Uterus (tissue), 4 donors: ENCODE measurements around the gene SPAG8. TPM values are rescaled to one million over a fixed set of nuclear protein-coding genes. Genes with fewer than 3 reads are reported as not detected.
A peak's percentile ranks its signal among the peaks of the same experiment; 100 is the strongest.

Experiments
- DNase-seq, 2 donors: peaks; one replicate each; pipeline ENCODE4 v3.0.0-alpha.2; 2019 to 2020
- H3K27ac ChIP-seq, 2 donors: fragments of 200-600 bp; sonication (generic); 1 replicate in 1 of 2; 2 replicates in 1 of 2; pipeline ENCODE4 v1.5.1; 2016 to 2018
- H3K27me3 ChIP-seq, 2 donors: fragments of 200-600 bp; sonication (generic); one replicate each; pipeline ENCODE4 v1.5.1; 2018 to 2019; ENCODE audit warnings: control low read depth in 1 of 2
- H3K36me3 ChIP-seq, 2 donors: fragments of 200-600 bp; sonication (generic); one replicate each; pipeline ENCODE4 v1.5.1; 2019; ENCODE audit warnings: control low read depth in 1 of 2
- H3K4me1 ChIP-seq, 2 donors: fragments of 200-600 bp; sonication (generic); one replicate each; pipeline ENCODE4 v1.5.1; 2018 to 2019; ENCODE audit warnings: control low read depth in 1 of 2
- H3K4me3 ChIP-seq, 2 donors: fragments of 200-600 bp; sonication (generic); 1 replicate in 1 of 2; 2 replicates in 1 of 2; pipeline ENCODE4 v1.5.1; 2018 to 2019; ENCODE audit warnings: mild to moderate bottlenecking in 1 of 2
- H3K9me3 ChIP-seq, 2 donors: fragments of 200-600 bp; sonication (generic); one replicate each; pipeline ENCODE4 v1.5.1; 2019; ENCODE audit warnings: control low read depth in 1 of 2
- POLR2A ChIP-seq, 2 donors: fragments of 450-650 bp; IDR thresholded peaks; one replicate each; pipeline ENCODE4 v1.6.1; 2016; ENCODE audit warnings: antibody characterized with exemption in 2 of 2, mild to moderate bottlenecking in 1 of 2, moderate library complexity in 1 of 2
- intact Hi-C: fragments of 100-400 bp; cut with DNase I; formaldehyde crosslinking; loops from one replicate; pipeline ENCODE4 v1.15.1; 2023; ENCODE audit warnings: low total_unique reads
- total RNA-seq, 4 donors: library from RNA; depleted of rRNA in 3 of 4; stranded (reverse); fragments of >200 nt in 3 of 4; gene quantifications; one replicate each; pipeline versions ENCODE4 v1.1.0 to v1.2.4, GENCODE V29; 2014 to 2023
- TF ChIP-seq, protein P1 (sequence below), 4 experiments: fragments of 200-600 bp in 2 of 4; fragments of 450-650 bp in 2 of 4; sonication (generic) in 2 of 4; IDR thresholded peaks; one replicate each; pipeline ENCODE4 v1.5.1; 2016 to 2019; ENCODE audit warnings: antibody characterized with exemption in 4 of 4, mild to moderate bottlenecking in 2 of 4, moderate library complexity in 1 of 4
- donor health status: DM: yes; HTN: yes; CAD: no.

Gene SPAG8
- total RNA-seq, 4 donors from 2014 or later = 0.26 to 6.0 (median 4.0) TPM; not detected in 1

DNA sequence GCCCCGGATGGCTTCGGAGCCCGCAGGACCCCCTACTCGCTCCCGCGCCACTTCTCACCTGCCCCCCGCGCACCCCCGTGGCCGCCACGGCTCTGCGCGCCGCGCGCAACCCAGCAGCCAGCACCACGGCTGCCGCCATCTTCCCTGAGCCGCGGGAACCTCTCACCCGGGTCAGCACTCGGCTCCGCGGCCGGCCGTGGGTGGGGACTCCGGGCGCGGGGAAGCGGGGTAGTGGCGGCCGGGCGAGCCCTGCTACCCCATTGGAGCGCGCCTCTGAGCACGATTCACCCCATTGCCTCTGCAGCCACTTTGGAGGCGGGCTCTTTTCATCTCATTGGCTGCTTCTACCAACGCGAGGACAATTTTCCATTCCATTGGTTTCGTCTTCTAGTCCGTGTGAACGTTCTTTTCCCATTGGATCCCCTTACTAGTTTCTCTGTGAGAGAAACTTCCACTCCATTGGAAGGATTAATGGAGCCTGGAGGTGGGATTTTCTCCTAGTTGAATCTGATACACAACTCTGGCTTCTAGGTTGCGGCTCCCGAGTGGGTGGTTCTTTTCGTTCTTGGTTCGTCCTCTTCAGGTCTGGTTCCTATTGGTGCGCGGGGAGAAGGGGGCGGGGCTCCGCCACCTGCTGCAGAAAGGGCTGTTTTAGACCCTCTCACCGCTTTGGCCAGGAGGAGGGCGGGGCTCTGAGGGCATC lies 2.9 kb upstream of the SPAG8 start, which contains the start of gene HINT2:
Gene HINT2, minus strand, starts transcription at position 202 of the 703 bp plus-strand sequence. Its CDS starts 63 bp downstream, at position 139.
- intact Hi-C loops = loop anchor here (10.0 kb wide), 1 partner anchor 700 kb away; the partner anchor contains the start of gene ATOSB
- Histone ChIP-seq H3K4me1 (peaks cover 0 to 6% of the 10 kb centered on the region in 2 donors), H3K9me3 (no peaks in the 10 kb centered on the region), H3K4me3 (peak within 1 kb of the TSS; percentile 78 to 80), H3K27ac (peak within 1 kb of the TSS; percentile 96 to 98), H3K36me3 (no peaks in the 10 kb centered on the region), H3K27me3 (no peaks in the 10 kb centered on the region)
- peak; percentile 94 to 98 for DNase-seq
- TF ChIP-seq, protein P1, sequence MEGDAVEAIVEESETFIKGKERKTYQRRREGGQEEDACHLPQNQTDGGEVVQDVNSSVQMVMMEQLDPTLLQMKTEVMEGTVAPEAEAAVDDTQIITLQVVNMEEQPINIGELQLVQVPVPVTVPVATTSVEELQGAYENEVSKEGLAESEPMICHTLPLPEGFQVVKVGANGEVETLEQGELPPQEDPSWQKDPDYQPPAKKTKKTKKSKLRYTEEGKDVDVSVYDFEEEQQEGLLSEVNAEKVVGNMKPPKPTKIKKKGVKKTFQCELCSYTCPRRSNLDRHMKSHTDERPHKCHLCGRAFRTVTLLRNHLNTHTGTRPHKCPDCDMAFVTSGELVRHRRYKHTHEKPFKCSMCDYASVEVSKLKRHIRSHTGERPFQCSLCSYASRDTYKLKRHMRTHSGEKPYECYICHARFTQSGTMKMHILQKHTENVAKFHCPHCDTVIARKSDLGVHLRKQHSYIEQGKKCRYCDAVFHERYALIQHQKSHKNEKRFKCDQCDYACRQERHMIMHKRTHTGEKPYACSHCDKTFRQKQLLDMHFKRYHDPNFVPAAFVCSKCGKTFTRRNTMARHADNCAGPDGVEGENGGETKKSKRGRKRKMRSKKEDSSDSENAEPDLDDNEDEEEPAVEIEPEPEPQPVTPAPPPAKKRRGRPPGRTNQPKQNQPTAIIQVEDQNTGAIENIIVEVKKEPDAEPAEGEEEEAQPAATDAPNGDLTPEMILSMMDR (IDR thresholded peaks at IDR 0.05) = peak in 1 of 4 experiments; percentile 5
- peak; percentile 91 to 95 for TF ChIP-seq POLR2A (IDR thresholded peaks at IDR 0.05)

- peak overlapping the region; percentile 96 to 98 for H3K27ac ChIP-seq
- TF ChIP-seq POLR2A (IDR thresholded peaks at IDR 0.05) = no peak
- TF ChIP-seq, protein P1 (IDR thresholded peaks at IDR 0.05) = peak in 1 of 4 experiments; percentile 18
- H3K27me3 ChIP-seq = no peaks in the 10 kb centered on the region
- H3K4me1 ChIP-seq = peaks cover 0 to 6% of the 10 kb centered on the region in 2 donors
- DNase-seq = peak; percentile 69 to 73
- intact Hi-C loops = loop anchor here (10.0 kb wide), 1 partner anchor 699 kb away; the partner anchor contains the start of gene ATOSB
- no peaks in the 10 kb centered on the region for H3K36me3 ChIP-seq
- peak overlapping the region; percentile 78 to 80 for H3K4me3 ChIP-seq
- H3K9me3 ChIP-seq = no peaks in the 10 kb centered on the region
Observed at GRCh38 chr9:35814106-35814840, 2.2 kb upstream of the SPAG8 start.

DNA sequence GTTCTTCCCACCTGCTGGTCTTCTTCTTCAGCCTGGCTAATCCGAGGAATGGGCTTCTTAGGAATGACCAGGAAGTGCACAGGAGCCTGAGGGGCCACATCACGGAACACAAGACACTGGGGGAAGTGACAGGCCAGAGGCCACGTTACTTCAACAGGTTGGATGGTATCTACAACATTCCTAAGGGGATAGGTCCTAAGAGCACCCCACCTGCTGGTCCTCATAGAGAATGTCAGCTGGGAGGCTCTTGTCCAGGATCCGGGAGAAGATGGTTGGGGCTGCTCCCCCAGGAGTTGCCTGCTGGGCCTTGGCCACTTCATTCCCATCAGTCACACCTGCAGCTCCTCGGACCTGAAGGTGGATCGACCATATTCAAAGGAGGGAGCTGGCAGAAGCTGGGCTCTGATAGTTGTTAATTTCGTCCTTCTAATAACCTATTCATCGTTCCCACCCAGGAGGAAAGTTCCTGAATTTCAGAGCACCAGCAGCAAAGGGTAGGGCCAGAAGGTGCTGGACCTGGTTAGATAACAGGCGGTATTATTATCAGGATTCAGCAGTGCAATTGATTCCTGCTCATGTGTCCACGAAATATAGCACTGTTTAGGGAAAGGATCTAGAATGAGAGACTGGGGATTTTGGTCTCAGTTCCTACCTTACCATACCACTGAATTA lies 1.5 kb upstream of the SPAG8 start:
- TF ChIP-seq, protein P1 (IDR thresholded peaks at IDR 0.05) = peak in 1 of 4 experiments; percentile 13
- no peak for TF ChIP-seq POLR2A (IDR thresholded peaks at IDR 0.05)
- H3K4me3 ChIP-seq = no peak overlapping the region
- DNase-seq = no peak
- no peaks in the 10 kb centered on the region for H3K36me3 ChIP-seq
- H3K9me3 ChIP-seq = no peaks in the 10 kb centered on the region
- intact Hi-C loops = loop anchor here (10.0 kb wide), 1 partner anchor 699 kb away; the partner anchor contains the start of gene ATOSB
- peak overlapping the region; percentile 96 to 98 for H3K27ac ChIP-seq
- no peaks in the 10 kb centered on the region for H3K27me3 ChIP-seq
- peaks cover 0 to 6% of the 10 kb centered on the region in 2 donors for H3K4me1 ChIP-seq

- intact Hi-C loops = loop anchor here (10.0 kb wide), 1 partner anchor 697 kb away; the partner anchor contains the start of gene ATOSB
- Histone ChIP-seq H3K9me3 (no peaks in the 10 kb centered on the region), H3K27me3 (no peaks in the 10 kb centered on the region), H3K4me1 (peaks cover 0 to 6% of the 10 kb centered on the region in 2 donors), H3K27ac (peak overlapping the region; percentile 55 to 78), H3K4me3 (peak overlapping the region; percentile 43 to 45), H3K36me3 (no peaks in the 10 kb centered on the region)
- TF ChIP-seq POLR2A (IDR thresholded peaks at IDR 0.05) = no peak
- TF ChIP-seq, protein P1 (IDR thresholded peaks at IDR 0.05) = no peak
- DNase-seq = peak in 1 of 2 donors; percentile 56
Observed at GRCh38 chr9:35811381-35812024, 559 bp downstream of the SPAG8 start.
